ENCODE data around the gene LAD1. TPM values are rescaled to one million over a fixed set of nuclear protein-coding genes. Genes with fewer than 3 reads are reported as not detected.

The LAD1 gene
- total RNA-seq, 1 donor from 2014 or later: not detected

GRCh38 chr1:201374364-201374763, 24.8 kb downstream of the LAD1 start:
- no peak for DNase-seq (ENCODE audit: low read depth, low spot score)
- Mint-ChIP-seq H3K4me3 (no peak overlapping the region), H3K4me1 (no peaks in the 10 kb centered on the region), H3K27me3 (ENCODE audit: low read depth) (peaks cover 14% of the 10 kb centered on the region), H3K36me3 (ENCODE audit: low read depth) (no peaks in the 10 kb centered on the region), H3K9me3 (no peaks in the 10 kb centered on the region), H3K27ac (ENCODE audit: unreplicated experiment) (no peak overlapping the region)
- TF ChIP-seq CTCF (conservative IDR thresholded peaks at IDR 0.05): no peak

- no peaks in the 10 kb centered on the region for H3K4me1 Mint-ChIP-seq
- no peaks in the 10 kb centered on the region for H3K9me3 Mint-ChIP-seq
- peaks cover 22% of the 10 kb centered on the region for H3K27me3 Mint-ChIP-seq (ENCODE audit: low read depth)
- H3K4me3 Mint-ChIP-seq: no peak overlapping the region
- TF ChIP-seq CTCF (conservative IDR thresholded peaks at IDR 0.05): no peak
- H3K27ac Mint-ChIP-seq (ENCODE audit: unreplicated experiment): no peak overlapping the region
- no peak for DNase-seq (ENCODE audit: low read depth, low spot score)
- H3K36me3 Mint-ChIP-seq (ENCODE audit: low read depth): no peaks in the 10 kb centered on the region
Observed at GRCh38 chr1:201371792-201372191, 27.3 kb downstream of the LAD1 start.

GRCh38 chr1:201371276-201371675, 27.8 kb downstream of the LAD1 start:
- TF ChIP-seq CTCF (conservative IDR thresholded peaks at IDR 0.05): no peak
- H3K4me1 Mint-ChIP-seq: no peaks in the 10 kb centered on the region
- H3K4me3 Mint-ChIP-seq: no peak overlapping the region
- H3K36me3 Mint-ChIP-seq (ENCODE audit: low read depth): no peaks in the 10 kb centered on the region
- H3K9me3 Mint-ChIP-seq: no peaks in the 10 kb centered on the region
- H3K27me3 Mint-ChIP-seq (ENCODE audit: low read depth): peaks cover 22% of the 10 kb centered on the region
- no peak overlapping the region for H3K27ac Mint-ChIP-seq (ENCODE audit: unreplicated experiment)
- DNase-seq (ENCODE audit: low read depth, low spot score): no peak

- no peaks in the 10 kb centered on the region for H3K4me1 Mint-ChIP-seq
- TF ChIP-seq CTCF (conservative IDR thresholded peaks at IDR 0.05): no peak
Observed at GRCh38 chr1:201370500-201370899, 28.6 kb downstream of the LAD1 start.

GRCh38 chr1:201369209-201369608, 29.9 kb downstream of the LAD1 start:
- peak overlapping the region; percentile 19 for H3K27ac Mint-ChIP-seq (ENCODE audit: unreplicated experiment)
- no peak for DNase-seq (ENCODE audit: low read depth, low spot score)
- no peaks in the 10 kb centered on the region for H3K9me3 Mint-ChIP-seq
- no peak for TF ChIP-seq CTCF (conservative IDR thresholded peaks at IDR 0.05)
- H3K27me3 Mint-ChIP-seq (ENCODE audit: low read depth): peaks cover 18% of the 10 kb centered on the region
- H3K4me1 Mint-ChIP-seq: no peaks in the 10 kb centered on the region
- H3K36me3 Mint-ChIP-seq (ENCODE audit: low read depth): no peaks in the 10 kb centered on the region
- H3K4me3 Mint-ChIP-seq: no peak overlapping the region

More at GRCh38 chr1:201370500-201370899, 28.6 kb downstream of the LAD1 start:
- no peak overlapping the region for H3K27ac Mint-ChIP-seq (ENCODE audit: unreplicated experiment)
- DNase-seq (ENCODE audit: low read depth, low spot score): no peak
- peaks cover 22% of the 10 kb centered on the region for H3K27me3 Mint-ChIP-seq (ENCODE audit: low read depth)
- no peaks in the 10 kb centered on the region for H3K9me3 Mint-ChIP-seq
- H3K36me3 Mint-ChIP-seq (ENCODE audit: low read depth): no peaks in the 10 kb centered on the region
- no peak overlapping the region for H3K4me3 Mint-ChIP-seq

GRCh38 chr1:201366696-201367095, 32.4 kb downstream of the LAD1 start:
- H3K27ac Mint-ChIP-seq (ENCODE audit: unreplicated experiment): no peak overlapping the region
- H3K9me3 Mint-ChIP-seq: no peaks in the 10 kb centered on the region
- TF ChIP-seq CTCF (conservative IDR thresholded peaks at IDR 0.05): no peak
- H3K4me3 Mint-ChIP-seq: no peak overlapping the region
- H3K27me3 Mint-ChIP-seq (ENCODE audit: low read depth): peaks cover 8% of the 10 kb centered on the region
- no peaks in the 10 kb centered on the region for H3K36me3 Mint-ChIP-seq (ENCODE audit: low read depth)
- no peak for DNase-seq (ENCODE audit: low read depth, low spot score)
- H3K4me1 Mint-ChIP-seq: no peaks in the 10 kb centered on the region
